GM12873 (cell line): ENCODE measurements around the gene CAMK2A.

Experiments
- CTCF ChIP-seq: IDR thresholded peaks from 2 replicates; pipeline ENCODE4 v1.5.1; 2012; ENCODE audit warnings: low read depth, mild to moderate bottlenecking, moderate library complexity, low read length, control low read depth; ENCODE audit not compliant: insufficient read depth; ENCODE audit errors: missing control alignments

The CAMK2A gene

GRCh38 chr5:150289551-150290390 lies at the start of gene CAMK2A:
Gene CAMK2A (minus strand): TSS chr5:150289773. CDS start chr5:150289625, 148 bp downstream.
- no peak for TF ChIP-seq CTCF

- TF ChIP-seq CTCF = no peak
Observed at GRCh38 chr5:150339165-150339564, 49.6 kb upstream of the CAMK2A start.

GRCh38 chr5:150338546-150338945 lies 49.0 kb upstream of the CAMK2A start:
- no peak for TF ChIP-seq CTCF

- TF ChIP-seq CTCF = no peak
Observed at GRCh38 chr5:150335778-150336177, 46.2 kb upstream of the CAMK2A start.

GRCh38 chr5:150333400-150333799 lies 43.8 kb upstream of the CAMK2A start:
- TF ChIP-seq CTCF = no peak

GRCh38 chr5:150329881-150330876 lies 40.6 kb upstream of the CAMK2A start:
- TF ChIP-seq CTCF = no peak

- TF ChIP-seq CTCF = no peak
Observed at GRCh38 chr5:150329038-150329437, 39.5 kb upstream of the CAMK2A start.
